RCC 7860 (cell line): ENCODE measurements around the gene PCSK4.
"Not testable (repeated sequence)": the region's sequence is repeated elsewhere in the genome, so short reads cannot be mapped to it uniquely, and the experiment has no call there.

Experiments
- DNase-seq: peaks from one replicate; pipeline ENCODE4 v3.0.0-alpha.2; 2015; ENCODE audit warnings: low spot score
- FAIRE-seq: peaks from 2 replicates; lab custom pipeline; 2012; peaks lifted over from hg19 to GRCh38; lab: Jason Lieb, UNC

The PCSK4 gene

DNA sequence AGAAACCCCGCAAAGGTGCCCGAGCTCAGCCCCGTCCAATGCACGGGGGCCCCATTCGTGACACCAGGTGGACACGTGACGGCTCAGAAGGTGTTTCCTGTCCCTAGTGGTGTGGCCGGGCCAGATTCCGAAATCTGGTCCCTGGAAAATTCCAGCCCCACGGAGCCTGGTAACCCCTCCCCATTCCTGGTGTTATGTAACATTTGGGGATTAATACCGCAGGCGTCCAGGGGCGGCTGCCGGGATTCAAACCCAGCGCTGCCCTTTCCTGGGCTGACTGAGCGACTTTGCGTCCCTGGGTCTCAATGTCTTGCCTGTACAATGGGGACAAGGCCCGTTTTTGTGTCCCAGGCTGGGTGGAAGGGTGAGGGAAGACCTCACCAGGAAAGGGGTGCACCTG is 32.7 kb upstream of the PCSK4 start:
- no peak for FAIRE-seq
- DNase-seq: no peak

DNA sequence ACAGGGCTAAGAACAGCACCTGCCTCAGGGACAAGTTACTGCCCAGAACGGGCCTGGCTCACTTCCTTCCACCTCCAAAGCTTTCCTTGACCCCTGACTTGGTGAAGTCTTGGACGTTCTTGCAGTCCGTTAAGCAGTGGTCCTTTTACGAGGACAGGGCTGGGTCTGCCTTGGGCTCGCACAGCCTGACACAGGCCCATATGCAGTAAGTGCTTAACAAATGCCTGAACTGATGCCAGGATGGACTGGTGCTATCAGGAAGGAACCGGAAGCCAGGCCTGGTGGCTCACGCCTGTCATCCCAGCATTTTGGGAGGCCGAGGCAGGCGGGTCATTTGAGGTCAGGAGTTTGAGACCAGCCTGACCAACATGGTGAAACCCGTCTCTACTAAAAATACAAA is 31.9 kb upstream of the PCSK4 start:
- no peak for FAIRE-seq
- DNase-seq: no peak

DNA sequence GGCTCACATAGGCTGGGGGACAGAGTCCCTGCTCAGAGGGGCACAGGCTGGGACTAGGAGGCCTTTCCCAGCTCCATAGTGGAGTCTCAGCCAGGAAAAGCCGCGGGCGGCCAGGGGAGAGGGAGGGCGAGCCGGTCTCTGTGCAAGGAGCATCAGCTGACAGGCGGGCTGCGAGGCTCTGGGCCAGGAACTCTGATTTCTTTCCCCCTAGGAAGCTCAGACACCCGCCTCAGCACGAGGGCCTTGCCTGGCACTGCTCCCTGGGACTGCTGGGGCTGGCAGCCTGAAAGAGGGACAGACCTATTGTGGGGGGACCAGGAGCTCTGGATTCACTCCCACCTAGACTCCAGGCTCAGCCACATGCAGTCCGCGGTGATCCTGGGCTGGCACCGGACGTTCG is 31.5 kb upstream of the PCSK4 start:
- no peak for DNase-seq
- FAIRE-seq: no peak

DNA sequence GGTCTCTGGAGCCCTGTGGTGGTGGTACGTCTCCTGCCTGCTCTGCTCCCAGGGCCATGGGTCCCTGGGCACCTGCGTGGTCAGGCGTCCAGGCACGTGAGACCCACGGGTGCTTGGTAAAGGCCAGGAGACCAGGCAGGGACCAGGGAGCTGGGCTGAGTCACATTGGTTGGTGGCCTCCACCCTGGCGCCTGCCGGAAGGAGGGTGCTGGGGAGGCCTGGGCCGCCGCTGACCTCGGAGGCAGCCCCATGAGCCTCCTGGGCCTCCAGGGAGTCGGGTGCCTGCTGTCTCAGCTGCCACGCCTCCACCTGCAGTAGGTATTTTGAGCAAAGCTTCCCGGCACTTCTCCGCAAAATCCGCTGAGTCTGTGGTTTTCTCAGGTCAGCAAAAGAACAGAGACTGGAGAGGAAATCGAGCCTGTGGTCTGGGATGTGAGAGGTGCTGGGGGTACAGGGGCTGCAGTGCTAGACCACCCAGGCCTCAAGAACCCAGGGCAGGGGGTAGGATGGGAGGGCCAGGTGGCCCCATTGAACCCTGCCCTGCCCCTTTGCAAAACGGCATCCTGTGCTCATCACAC is 30.1 kb upstream of the PCSK4 start:
- FAIRE-seq (no peak), DNase-seq (no peak)

DNA sequence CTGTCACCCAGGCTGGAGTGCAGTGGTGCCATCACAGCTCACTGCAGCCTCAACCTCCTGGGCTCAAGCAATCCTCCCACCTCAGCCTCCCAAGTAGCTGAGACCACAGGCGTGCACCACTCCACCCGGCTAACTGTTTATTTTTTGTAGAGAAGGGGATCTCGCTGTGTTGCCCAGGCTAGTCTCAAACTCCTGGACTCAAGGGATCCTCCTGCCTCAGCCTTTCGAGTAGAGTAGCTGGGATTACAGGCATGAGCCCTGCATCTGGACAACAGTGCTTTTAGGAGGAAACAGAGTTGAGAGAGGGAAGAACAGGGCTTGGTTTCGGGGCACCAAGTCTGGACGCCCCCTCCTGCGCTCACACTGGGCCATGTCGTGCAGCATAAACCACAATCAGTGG is 29.7 kb upstream of the PCSK4 start:
- FAIRE-seq: not testable (repeated sequence)

DNA sequence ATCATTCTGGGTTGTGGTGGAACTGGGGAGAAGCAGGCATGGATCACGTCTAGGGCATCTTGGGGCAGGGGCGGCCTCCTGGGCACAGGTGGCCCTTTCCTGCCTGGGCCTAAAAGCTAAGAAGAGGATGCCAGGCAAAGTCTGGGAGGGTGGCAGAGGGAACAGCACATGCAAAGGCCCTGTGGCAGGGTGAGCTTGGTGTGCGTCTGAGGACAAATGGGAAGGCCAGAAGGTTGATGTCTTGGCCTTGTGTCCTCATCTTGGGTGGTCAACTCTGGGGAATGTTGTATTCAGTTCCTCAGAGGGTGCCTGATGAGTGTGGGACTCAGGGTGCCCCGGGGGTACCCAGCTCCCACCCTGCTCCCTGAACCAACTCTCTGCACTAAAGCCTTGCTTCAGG is 28.3 kb upstream of the PCSK4 start:
- FAIRE-seq (no peak), DNase-seq (no peak)

More for the DNA sequence above, 29.7 kb upstream of the PCSK4 start:
- DNase-seq: not testable (repeated sequence)

DNA sequence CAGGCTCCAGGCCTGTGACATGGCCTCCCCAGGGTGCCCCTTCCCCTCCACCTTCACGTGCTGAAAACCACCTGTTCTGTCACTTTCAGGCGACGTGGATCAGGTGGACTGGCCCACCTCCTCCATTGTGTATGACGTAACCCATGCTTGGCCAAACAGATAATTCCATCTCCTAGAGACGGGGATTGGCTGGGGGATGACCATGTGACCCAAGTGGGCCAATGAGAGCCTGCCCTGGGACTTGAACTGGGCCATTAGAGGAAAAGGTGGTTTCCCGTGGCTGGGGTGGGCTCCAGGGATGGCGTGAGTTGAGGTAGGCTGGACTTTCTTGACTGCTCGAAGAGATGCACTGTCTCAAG is 26.2 kb upstream of the PCSK4 start:
- no peak for FAIRE-seq
- no peak for DNase-seq

DNA sequence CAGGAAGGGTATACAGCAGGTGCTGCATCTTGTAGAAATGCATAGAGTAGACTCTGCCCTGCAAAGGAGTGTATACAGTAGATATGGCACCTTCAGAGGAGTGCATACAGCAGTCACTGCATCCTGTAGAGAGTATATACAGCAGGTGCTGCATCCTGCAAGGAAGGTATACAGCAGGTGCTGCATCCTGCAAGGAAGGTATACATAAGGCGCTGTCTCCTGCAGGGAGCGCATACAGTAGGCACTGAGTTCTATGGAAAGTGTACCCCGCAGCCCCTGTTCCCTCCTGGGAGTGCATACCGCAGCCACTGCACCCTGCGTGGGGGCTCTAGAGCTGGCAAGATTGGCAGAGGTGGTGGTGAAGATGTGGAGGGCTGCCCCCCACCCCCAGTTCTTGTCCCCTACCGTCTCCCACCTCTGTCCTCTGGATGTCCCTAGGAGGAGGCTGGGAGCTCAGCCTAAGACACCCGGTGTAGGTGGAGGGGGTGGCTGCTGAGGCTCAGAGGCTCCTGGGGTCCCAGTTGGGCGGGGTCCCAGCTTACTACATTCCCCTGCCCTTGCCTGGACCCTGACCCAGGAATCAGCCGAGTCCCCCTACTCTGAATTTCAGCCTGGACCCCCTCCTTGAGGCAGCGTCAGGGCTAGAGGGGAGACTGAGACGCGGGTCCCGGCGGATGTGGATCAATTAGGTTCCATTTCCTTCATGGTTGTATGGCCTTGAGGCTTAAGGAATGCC is 25.0 kb upstream of the PCSK4 start:
- FAIRE-seq (no peak), DNase-seq (no peak)

DNA sequence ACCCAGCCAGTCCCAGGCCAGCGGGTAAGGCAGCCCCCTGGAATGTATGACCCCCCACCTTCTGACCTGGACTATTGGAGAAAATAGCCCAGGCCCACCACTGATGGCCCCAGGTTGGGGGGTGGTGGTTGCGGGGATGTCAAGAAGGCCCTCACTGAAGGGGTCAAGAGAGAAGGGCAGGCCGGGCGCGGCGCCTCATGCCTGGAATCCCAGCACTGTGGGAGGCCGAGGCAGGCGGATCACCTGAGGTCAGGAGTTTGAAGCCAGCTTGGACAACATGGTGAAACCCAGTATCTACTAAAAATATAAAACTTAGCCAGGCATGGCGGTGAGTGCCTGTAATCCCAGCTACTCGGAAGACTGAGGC is 24.1 kb upstream of the PCSK4 start:
- DNase-seq: no peak
- no peak for FAIRE-seq

DNA sequence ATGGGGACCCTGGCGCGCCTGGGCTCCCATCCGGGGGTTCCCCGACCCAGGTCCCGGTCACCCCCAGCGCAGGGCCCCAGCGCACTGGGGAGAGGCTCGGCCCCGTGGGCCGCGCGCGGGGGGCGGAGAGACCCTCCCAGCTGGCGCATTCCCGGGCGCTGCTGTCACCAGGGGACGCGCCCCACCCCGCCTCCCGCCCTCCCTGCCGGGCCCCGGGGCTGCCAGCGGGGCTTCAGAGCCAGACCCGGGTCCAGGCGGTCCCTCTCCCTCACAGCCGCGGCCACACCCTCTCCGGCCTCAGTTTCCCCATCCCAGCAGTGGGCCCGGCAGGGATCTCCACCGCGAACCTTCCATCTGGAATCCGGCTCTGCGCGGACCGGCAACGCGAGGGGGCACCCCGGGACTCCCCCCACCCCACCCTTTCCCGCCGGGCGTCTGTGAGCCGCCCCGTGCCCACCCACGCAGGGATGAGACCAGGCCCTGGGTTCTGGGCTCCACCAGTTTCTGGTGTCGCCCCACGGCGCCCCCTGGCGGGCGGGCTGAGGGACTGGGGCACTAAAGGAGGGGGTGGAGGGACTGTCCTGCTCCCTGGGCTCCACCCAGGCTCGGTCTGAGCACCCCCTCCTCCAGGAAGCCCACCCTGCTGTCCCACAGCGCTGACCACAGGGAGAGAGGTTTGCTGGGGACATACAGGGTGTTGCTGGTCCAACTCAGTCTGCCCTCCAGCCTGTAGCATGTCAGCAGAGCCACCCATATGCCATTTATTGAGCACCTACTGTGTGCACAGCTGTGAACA is 23.5 kb upstream of the PCSK4 start:
- peak; percentile 36 for DNase-seq
- FAIRE-seq: no peak

DNA sequence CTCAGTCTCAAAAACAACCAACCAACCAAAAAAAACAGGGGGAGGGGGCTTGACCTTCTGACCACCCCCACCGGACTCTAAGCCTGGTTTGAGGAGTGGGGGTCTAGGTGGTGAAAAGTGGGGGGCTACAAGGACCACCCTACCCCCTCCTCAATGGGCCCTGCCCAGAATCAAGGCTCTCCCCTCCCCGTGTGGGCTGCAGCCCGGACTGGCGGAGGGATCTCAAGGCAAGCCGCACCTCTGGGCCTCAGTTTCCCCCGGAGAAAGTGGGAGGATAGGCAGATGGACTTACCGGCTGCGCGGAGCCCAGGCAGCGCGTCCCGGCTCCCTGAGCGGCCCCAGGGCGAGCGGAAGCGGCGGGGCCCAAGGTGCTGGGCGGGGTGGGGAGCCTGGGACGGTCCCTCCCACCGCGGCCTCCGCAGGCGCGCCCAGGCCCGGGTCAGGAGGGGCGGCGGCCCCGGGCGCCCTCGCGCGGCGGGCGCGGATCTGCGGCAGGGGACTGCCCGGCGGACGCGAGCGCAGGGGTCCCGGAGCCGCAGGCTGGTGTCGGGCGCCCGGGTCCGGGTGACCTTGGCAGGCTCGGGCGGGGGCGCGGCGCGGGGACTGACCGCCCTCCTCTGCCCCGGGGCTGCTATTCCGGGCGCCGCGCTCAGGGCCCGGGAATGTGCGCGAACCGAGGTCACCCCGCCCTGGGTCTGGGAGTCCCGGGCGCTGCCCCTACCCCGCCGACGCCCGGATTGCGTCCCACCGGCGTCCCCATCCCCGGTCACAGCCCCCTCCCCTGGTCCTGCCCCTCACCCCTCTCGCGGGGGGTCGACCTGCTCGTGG is 22.7 kb upstream of the PCSK4 start, which contains the start of gene ADAMTSL5:
ADAMTSL5 (minus strand) TSS at position 349 of the 828 bp plus-strand sequence. CDS start 2,076 bp downstream, outside the sequence.
- no peak for FAIRE-seq
- peak; percentile 47 for DNase-seq

DNA sequence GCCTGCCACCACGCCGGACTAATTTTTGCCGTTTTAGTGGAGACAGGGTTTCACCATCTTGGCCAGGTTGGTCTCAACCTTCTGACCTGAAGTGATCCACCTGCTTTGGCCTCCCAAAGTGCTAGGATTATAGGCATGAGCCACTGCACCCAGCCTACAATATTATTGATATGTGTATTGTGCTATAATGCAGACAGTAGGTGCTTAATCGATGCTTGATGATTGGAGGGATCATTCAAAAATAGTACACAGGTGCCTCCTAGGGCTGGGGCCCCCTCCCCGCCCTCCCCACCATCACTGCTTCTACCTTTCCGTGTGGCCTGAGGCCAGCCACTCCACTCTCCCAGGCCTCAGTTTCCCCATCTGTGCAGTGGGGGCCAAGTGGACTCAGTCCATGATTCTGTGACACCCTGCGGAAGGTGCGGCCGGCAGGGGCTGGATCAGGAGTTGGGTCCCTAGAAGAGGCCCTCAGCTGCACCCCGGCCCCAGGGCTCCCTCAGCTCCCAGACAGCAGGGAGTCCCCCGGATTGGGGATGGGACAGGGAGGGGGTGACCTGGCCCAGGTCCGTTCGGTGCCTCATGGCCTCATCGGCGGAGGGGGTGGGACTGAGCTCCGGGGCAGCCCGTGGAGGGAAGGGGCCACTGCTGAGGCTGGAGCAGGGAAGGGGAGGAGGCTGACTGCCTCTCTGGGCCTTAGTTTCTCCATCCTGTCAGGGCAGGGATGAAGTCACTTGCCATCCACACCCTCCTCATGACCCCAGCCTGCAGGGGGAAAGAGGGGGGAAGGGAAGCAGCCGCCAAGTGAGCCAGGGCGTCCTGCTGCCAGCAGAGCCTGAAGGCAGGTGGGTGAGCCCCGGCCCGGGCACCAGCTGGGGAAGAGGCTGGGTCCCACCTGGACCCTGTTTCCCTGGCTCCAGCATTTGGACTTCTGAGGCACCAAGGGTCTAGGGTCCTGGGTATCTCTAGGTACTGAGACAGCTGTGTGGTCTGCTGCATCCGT is 21.5 kb upstream of the PCSK4 start:
- FAIRE-seq: no peak

DNA sequence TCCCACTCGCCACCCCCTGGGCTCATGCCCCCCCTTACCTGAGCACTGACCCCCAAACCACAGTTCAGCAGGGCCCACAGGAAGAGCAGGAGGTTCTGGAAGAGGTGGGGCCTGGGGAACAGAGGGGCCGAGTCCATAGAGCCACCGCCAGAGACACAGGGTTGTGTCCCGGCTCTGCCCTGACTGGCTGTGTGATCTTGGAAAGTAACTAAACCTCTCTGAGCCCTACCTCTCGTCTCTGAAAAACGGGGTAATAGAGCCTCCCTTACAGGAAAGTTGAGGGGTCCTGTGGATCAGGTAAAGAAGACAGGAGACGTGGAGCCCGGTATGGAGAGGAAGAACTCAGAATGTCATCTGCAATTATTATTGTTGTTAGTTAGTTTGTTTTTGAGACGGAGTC is 20.7 kb upstream of the PCSK4 start:
- no peak for FAIRE-seq
- no peak for DNase-seq

More for the DNA sequence above, 21.5 kb upstream of the PCSK4 start:
- DNase-seq: no peak

DNA sequence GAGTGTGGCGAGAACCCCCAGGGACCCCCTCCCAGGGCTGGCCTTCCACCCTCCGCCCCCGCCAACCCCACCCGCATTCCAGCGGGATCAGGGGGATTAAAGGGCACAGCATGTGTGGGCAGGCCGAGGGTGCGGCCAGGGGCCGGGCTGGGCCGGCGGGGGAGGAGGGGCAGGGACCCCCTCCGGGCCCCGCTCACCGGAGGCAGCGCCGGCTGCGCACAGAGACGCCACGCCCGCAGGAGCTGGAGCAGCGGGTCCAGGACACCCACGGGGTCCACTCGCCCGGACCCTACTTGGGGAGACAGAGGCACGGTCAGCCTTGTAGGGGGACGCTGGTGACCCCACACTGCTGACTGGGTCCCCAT is 20.3 kb upstream of the PCSK4 start:
- FAIRE-seq (no peak), DNase-seq (no peak)

DNA sequence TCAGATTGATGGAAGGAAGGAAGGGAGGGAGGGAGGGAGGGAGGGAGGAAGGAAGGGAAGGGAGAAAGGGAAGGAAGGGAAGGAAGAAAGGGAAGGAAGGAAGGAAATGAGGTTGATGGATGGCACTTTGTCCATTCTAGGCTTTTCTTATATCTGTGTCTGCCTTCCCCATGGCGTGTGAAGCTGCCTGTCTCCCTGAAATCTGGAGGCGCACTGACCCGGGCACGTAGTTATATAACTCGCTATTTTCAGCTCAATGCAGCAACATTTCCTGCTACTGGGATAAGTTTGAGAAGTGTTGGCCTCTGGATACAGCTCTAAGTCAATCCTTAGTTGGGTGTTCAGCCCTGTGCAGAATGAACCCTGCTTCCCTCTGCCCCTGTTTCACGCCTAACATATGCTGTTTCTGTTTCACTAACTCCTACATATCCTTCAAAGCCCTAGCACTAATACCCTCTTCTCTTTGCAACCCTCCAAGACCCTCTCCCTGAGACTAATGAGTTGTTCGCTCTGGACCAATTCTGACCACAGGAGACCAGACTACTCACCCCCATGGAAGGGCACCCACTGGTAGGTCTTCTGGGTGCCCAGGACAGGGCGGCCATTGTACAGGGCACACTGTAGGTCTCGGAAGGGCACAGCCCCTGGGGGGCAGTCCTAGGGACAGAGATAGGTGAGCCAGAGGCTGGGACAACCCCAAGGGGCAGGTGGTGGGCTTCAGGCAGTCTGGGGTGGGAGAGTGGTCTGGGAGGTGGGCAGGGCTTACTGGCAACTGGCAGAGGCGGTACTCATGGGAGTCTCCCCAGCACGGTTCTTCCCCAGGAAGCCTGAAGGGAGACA is 19.7 kb upstream of the PCSK4 start:
- no peak for DNase-seq

DNA sequence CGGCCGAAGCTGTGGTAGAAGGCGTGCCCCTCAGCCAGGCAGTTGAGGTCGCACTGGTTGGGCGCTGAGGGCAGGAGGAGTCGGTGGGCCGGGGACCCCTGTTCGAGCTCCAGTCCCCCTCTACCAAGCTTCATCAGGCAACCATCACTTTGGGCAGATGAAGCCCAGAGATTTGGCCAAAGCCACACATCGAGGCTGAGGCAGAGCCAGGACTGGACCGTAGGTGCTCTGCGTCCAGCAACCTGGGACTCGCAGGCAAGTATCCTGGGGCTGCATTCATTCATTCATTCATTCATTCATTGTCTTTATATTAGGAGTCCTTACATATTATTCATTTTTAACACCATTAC is 18.3 kb upstream of the PCSK4 start:
- FAIRE-seq (no peak), DNase-seq (no peak)

More for the DNA sequence above, 19.7 kb upstream of the PCSK4 start:
- FAIRE-seq: no peak

DNA sequence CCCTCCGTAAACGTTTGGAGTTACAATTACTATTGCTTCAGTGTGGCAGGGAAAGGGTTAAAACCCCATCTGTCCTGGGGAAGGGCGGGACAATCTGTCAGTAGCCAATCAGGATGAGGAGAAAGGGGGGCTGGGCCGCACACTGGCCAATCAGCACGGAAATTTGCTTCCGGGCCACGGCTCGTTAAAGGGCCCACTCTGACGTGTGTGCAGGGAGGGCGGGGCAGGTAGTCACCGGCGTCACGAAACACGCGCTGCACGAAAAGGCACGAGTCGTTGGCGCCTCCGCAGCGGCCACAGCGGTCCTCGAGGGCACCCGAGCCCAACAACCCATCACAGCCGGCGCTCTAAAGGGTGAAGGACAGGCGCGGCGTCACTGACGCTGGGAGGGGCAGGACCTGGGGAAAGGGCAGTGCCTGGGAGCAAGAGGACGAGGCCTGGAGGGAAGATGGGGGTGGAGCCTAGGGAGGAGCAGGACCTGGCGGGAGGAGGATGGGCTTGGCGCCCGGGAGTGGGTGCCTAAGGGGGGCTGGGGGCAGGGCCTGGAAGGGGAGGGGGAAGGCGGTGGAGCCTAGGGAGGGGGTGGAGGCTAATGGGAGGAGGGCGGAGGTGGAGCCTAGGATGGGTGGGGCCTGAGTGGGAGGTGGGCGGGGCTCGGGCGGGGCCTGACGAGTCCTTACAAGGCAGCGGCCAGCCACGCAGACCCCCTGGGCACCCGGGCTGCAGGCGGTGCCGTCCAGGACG is 17.8 kb upstream of the PCSK4 start:
- peak; percentile 52 for DNase-seq
- no peak for FAIRE-seq

DNA sequence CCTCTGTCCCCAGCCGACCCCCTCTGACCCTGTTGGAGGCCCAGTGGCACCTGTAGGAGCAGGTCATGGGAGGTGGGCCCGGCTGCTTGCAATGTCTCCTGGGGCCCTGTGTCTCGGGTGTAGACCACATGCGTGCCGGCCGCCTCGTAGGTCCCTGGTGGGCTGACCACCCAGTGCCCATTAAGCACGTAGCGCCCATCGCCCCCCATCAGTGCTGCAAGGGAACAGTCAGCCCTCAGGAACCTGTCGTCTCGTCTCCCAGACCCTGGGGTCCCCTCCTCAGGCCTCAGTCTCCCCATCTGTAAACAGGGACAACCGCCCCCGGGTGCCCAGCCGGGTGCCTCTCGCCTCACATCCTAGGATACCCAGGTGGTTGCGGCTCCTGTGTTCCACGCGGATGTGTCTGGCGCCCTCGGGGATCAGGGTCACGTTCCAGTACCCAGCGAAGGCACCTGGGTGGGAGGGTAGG is 17.1 kb upstream of the PCSK4 start:
- DNase-seq (no peak), FAIRE-seq (no peak)
